ENCODE data around the gene DLD.

Gene DLD

GRCh38 chr7:107939573-107940489 is 48.8 kb downstream of the DLD start:
- Histone ChIP-seq H3K4me3 (ENCODE audit: insufficient read length, low read depth) (no peak overlapping the region), H3K9me3 (ENCODE audit: insufficient read depth, low read length) (no peaks in the 10 kb centered on the region), H3K9ac (ENCODE audit: insufficient read length, low read depth) (no peak overlapping the region), H3K27me3 (ENCODE audit: insufficient read depth, insufficient read length) (no peaks in the 10 kb centered on the region), H3K36me3 (ENCODE audit: insufficient read depth, insufficient read length, low read length) (peaks cover 79% of the 10 kb centered on the region), H3K4me1 (ENCODE audit: insufficient read depth, insufficient read length) (peaks cover 4% of the 10 kb centered on the region)
- DNase-seq (ENCODE audit: low read depth, low spot score) = no peak
- no peak for TF ChIP-seq YY1 (IDR thresholded peaks at IDR 0.05; ENCODE audit: insufficient read depth, insufficient read length)
- TF ChIP-seq ZNF274 (IDR thresholded peaks at IDR 0.05; ENCODE audit: low read depth, low read length) = no peak
- TF ChIP-seq SUZ12 (IDR thresholded peaks at IDR 0.05; ENCODE audit: extremely low read depth, insufficient read depth, insufficient read length) = no peak

GRCh38 chr7:107940951-107941350 is 50.0 kb downstream of the DLD start:
- peaks cover 3% of the 10 kb centered on the region for H3K4me1 ChIP-seq (ENCODE audit: insufficient read depth, insufficient read length)
- no peak overlapping the region for H3K9ac ChIP-seq (ENCODE audit: insufficient read length, low read depth)
- no peaks in the 10 kb centered on the region for H3K9me3 ChIP-seq (ENCODE audit: insufficient read depth, low read length)
- H3K4me3 ChIP-seq (ENCODE audit: insufficient read length, low read depth) = no peak overlapping the region
- H3K36me3 ChIP-seq (ENCODE audit: insufficient read depth, insufficient read length, low read length) = peaks cover 81% of the 10 kb centered on the region
- TF ChIP-seq YY1 (IDR thresholded peaks at IDR 0.05; ENCODE audit: insufficient read depth, insufficient read length) (no peak), SUZ12 (IDR thresholded peaks at IDR 0.05; ENCODE audit: extremely low read depth, insufficient read depth, insufficient read length) (no peak), ZNF274 (IDR thresholded peaks at IDR 0.05; ENCODE audit: low read depth, low read length) (no peak)
- H3K27me3 ChIP-seq (ENCODE audit: insufficient read depth, insufficient read length) = no peaks in the 10 kb centered on the region
- DNase-seq (ENCODE audit: low read depth, low spot score) = no peak

DNA sequence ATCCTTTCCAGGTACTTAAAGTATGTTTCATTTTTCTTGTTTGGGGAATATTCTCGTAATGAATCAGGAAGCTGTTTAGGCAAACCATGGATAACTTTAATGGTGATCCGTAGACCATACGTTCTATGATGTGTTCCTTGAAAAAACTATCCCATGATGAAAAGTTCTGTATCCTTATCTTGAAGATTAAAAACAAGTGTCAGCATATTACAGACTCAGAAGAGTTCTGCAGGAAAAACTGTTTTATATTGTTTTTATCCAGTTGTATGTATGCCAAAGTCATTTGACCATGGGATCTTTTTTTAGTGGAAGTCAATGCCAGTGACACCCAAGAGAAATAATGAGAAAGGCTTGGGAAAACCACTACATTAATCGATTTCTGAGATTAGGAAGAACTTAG is 52.0 kb downstream of the DLD start:
- Histone ChIP-seq H3K4me3 (ENCODE audit: insufficient read length, low read depth) (no peak overlapping the region), H3K27me3 (ENCODE audit: insufficient read depth, insufficient read length) (no peaks in the 10 kb centered on the region), H3K4me1 (ENCODE audit: insufficient read depth, insufficient read length) (no peaks in the 10 kb centered on the region), H3K36me3 (ENCODE audit: insufficient read depth, insufficient read length, low read length) (peaks cover 83% of the 10 kb centered on the region), H3K9ac (ENCODE audit: insufficient read length, low read depth) (no peak overlapping the region), H3K9me3 (ENCODE audit: insufficient read depth, low read length) (no peaks in the 10 kb centered on the region)
- no peak for DNase-seq (ENCODE audit: low read depth, low spot score)
- TF ChIP-seq SUZ12 (IDR thresholded peaks at IDR 0.05; ENCODE audit: extremely low read depth, insufficient read depth, insufficient read length) = no peak
- TF ChIP-seq YY1 (IDR thresholded peaks at IDR 0.05; ENCODE audit: insufficient read depth, insufficient read length) = no peak
- no peak for TF ChIP-seq ZNF274 (IDR thresholded peaks at IDR 0.05; ENCODE audit: low read depth, low read length)

- Histone ChIP-seq H3K4me1 (ENCODE audit: insufficient read depth, insufficient read length) (no peaks in the 10 kb centered on the region), H3K36me3 (ENCODE audit: insufficient read depth, insufficient read length, low read length) (peaks cover 85% of the 10 kb centered on the region), H3K9me3 (ENCODE audit: insufficient read depth, low read length) (no peaks in the 10 kb centered on the region), H3K4me3 (ENCODE audit: insufficient read length, low read depth) (no peak overlapping the region), H3K27me3 (ENCODE audit: insufficient read depth, insufficient read length) (no peaks in the 10 kb centered on the region), H3K9ac (ENCODE audit: insufficient read length, low read depth) (no peak overlapping the region)
- TF ChIP-seq YY1 (IDR thresholded peaks at IDR 0.05; ENCODE audit: insufficient read depth, insufficient read length) = no peak
- no peak for TF ChIP-seq SUZ12 (IDR thresholded peaks at IDR 0.05; ENCODE audit: extremely low read depth, insufficient read depth, insufficient read length)
- TF ChIP-seq ZNF274 (IDR thresholded peaks at IDR 0.05; ENCODE audit: low read depth, low read length) = no peak
- DNase-seq (ENCODE audit: low read depth, low spot score) = no peak
These were observed 53.6 kb downstream of the DLD start for GRCh38 chr7:107944411-107945169.

DNA sequence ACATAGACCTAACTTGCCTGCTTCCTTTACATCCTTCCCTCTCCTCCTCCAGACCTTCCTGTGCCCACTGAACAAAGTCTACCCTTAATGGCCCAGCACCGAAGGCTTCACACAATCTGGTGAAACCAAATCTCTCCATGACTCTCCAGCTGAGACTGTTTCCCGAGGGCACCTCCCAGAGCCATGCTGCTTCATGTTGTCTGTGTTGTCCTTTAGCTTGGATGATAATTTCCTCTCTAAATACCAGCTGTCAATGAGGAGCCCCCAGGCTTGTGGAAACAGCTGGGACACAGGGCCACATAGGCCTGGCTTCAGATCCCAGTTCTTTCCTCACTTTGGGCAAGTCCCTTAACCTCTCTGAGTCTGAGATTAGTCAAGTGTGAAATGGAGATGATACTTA is 54.3 kb downstream of the DLD start:
- Histone ChIP-seq H3K4me1 (ENCODE audit: insufficient read depth, insufficient read length) (no peaks in the 10 kb centered on the region), H3K9ac (ENCODE audit: insufficient read length, low read depth) (no peak overlapping the region), H3K36me3 (ENCODE audit: insufficient read depth, insufficient read length, low read length) (peaks cover 82% of the 10 kb centered on the region), H3K9me3 (ENCODE audit: insufficient read depth, low read length) (no peaks in the 10 kb centered on the region), H3K27me3 (ENCODE audit: insufficient read depth, insufficient read length) (no peaks in the 10 kb centered on the region), H3K4me3 (ENCODE audit: insufficient read length, low read depth) (no peak overlapping the region)
- TF ChIP-seq YY1 (IDR thresholded peaks at IDR 0.05; ENCODE audit: insufficient read depth, insufficient read length) (no peak), ZNF274 (IDR thresholded peaks at IDR 0.05; ENCODE audit: low read depth, low read length) (no peak), SUZ12 (IDR thresholded peaks at IDR 0.05; ENCODE audit: extremely low read depth, insufficient read depth, insufficient read length) (no peak)
- no peak for DNase-seq (ENCODE audit: low read depth, low spot score)

DNA sequence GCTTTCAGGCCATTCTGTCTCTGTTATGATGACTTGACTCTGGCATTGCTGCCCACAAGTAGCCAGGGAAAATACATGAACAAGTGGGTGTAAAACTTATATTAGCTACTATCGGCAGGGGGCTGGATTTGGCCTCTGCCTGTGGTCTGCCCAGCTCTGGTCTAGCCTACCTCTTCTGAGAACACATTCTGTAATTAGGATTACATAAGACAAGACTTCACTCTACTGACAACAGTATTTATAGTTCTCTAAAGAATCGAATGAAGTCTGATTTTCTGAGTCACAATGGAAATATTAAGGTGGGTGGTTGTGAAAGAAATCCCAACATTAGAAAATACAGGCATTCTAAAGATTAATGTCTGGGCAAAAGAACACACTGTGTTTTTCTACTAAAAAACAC is 55.5 kb downstream of the DLD start:
- H3K27me3 ChIP-seq (ENCODE audit: insufficient read depth, insufficient read length) = no peaks in the 10 kb centered on the region
- no peak overlapping the region for H3K9ac ChIP-seq (ENCODE audit: insufficient read length, low read depth)
- H3K4me1 ChIP-seq (ENCODE audit: insufficient read depth, insufficient read length) = no peaks in the 10 kb centered on the region
- TF ChIP-seq YY1 (IDR thresholded peaks at IDR 0.05; ENCODE audit: insufficient read depth, insufficient read length) (no peak), SUZ12 (IDR thresholded peaks at IDR 0.05; ENCODE audit: extremely low read depth, insufficient read depth, insufficient read length) (no peak), ZNF274 (IDR thresholded peaks at IDR 0.05; ENCODE audit: low read depth, low read length) (no peak)
- H3K9me3 ChIP-seq (ENCODE audit: insufficient read depth, low read length) = no peaks in the 10 kb centered on the region
- no peak overlapping the region for H3K4me3 ChIP-seq (ENCODE audit: insufficient read length, low read depth)
- no peak for DNase-seq (ENCODE audit: low read depth, low spot score)
- peaks cover 89% of the 10 kb centered on the region for H3K36me3 ChIP-seq (ENCODE audit: insufficient read depth, insufficient read length, low read length)

GRCh38 chr7:107946881-107947280 is 55.9 kb downstream of the DLD start:
- Histone ChIP-seq H3K36me3 (ENCODE audit: insufficient read depth, insufficient read length, low read length) (peaks cover 94% of the 10 kb centered on the region), H3K27me3 (ENCODE audit: insufficient read depth, insufficient read length) (no peaks in the 10 kb centered on the region), H3K4me3 (ENCODE audit: insufficient read length, low read depth) (no peak overlapping the region), H3K9ac (ENCODE audit: insufficient read length, low read depth) (no peak overlapping the region), H3K4me1 (ENCODE audit: insufficient read depth, insufficient read length) (peaks cover 2% of the 10 kb centered on the region), H3K9me3 (ENCODE audit: insufficient read depth, low read length) (no peaks in the 10 kb centered on the region)
- DNase-seq (ENCODE audit: low read depth, low spot score) = no peak
- TF ChIP-seq SUZ12 (IDR thresholded peaks at IDR 0.05; ENCODE audit: extremely low read depth, insufficient read depth, insufficient read length) = no peak
- TF ChIP-seq YY1 (IDR thresholded peaks at IDR 0.05; ENCODE audit: insufficient read depth, insufficient read length) = no peak
- no peak for TF ChIP-seq ZNF274 (IDR thresholded peaks at IDR 0.05; ENCODE audit: low read depth, low read length)
